Nephron (organoid): ENCODE data around the gene PTPRD.
A peak's percentile ranks its signal among the peaks of the same experiment; 100 is the strongest.

Experiments used
- H3K27ac Mint-ChIP-seq, 3 experiments: 2 replicates each; pipeline ENCODE4 v1.8.0; 2020; ENCODE audit warnings: mixed read lengths in 3 of 3, mild to moderate bottlenecking in 2 of 3, moderate library complexity in 1 of 3
- H3K27me3 Mint-ChIP-seq: 2 replicates; pipeline ENCODE4 v1.8.0; 2021; ENCODE audit warnings: low read depth, mild to moderate bottlenecking, moderate library complexity, mixed read lengths
- H3K36me3 Mint-ChIP-seq: 2 replicates; pipeline ENCODE4 v1.8.0; 2020; ENCODE audit warnings: low read depth, mixed read lengths
- H3K4me1 Mint-ChIP-seq: 2 replicates; pipeline ENCODE4 v1.8.0; 2020; ENCODE audit warnings: mixed read lengths
- H3K4me3 Mint-ChIP-seq, 3 experiments: 2 replicates each; pipeline ENCODE4 v1.8.0; 2020; ENCODE audit warnings: mild to moderate bottlenecking in 3 of 3, mixed read lengths in 3 of 3, moderate library complexity in 2 of 3
- H3K9me3 Mint-ChIP-seq: 2 replicates; pipeline ENCODE4 v1.8.0; 2020; ENCODE audit warnings: mixed read lengths
- CTCF ChIP-seq, 3 experiments: fragments of 200-600 bp; sonication (generic); IDR thresholded peaks; one replicate each; pipeline ENCODE4 v1.5.0; 2021; ENCODE audit warnings: antibody characterized with exemption in 3 of 3; ENCODE audit not compliant: unreplicated experiment in 3 of 3

Gene PTPRD

GRCh38 chr9:10212702-10213101 lies 400.1 kb downstream of the PTPRD start:
- no peaks in the 10 kb centered on the region for H3K4me1 Mint-ChIP-seq
- H3K27ac Mint-ChIP-seq: no peak overlapping the region
- H3K36me3 Mint-ChIP-seq: no peaks in the 10 kb centered on the region
- no peak for TF ChIP-seq CTCF (IDR thresholded peaks at IDR 0.05; ENCODE audit: unreplicated experiment in 3 of 3)
- no peaks in the 10 kb centered on the region for H3K27me3 Mint-ChIP-seq
- no peak overlapping the region for H3K4me3 Mint-ChIP-seq
- no peaks in the 10 kb centered on the region for H3K9me3 Mint-ChIP-seq

GRCh38 chr9:10208691-10209069 lies 404.1 kb downstream of the PTPRD start:
- no peaks in the 10 kb centered on the region for H3K36me3 Mint-ChIP-seq
- no peak for TF ChIP-seq CTCF (IDR thresholded peaks at IDR 0.05; ENCODE audit: unreplicated experiment in 3 of 3)

GRCh38 chr9:10204276-10204675 lies 408.5 kb downstream of the PTPRD start:
- Mint-ChIP-seq H3K27ac (no peak overlapping the region), H3K27me3 (no peaks in the 10 kb centered on the region), H3K4me3 (no peak overlapping the region), H3K4me1 (no peaks in the 10 kb centered on the region), H3K36me3 (no peaks in the 10 kb centered on the region), H3K9me3 (no peaks in the 10 kb centered on the region)
- TF ChIP-seq CTCF (IDR thresholded peaks at IDR 0.05; ENCODE audit: unreplicated experiment in 3 of 3): no peak

More at GRCh38 chr9:10208691-10209069, 404.1 kb downstream of the PTPRD start:
- H3K4me3 Mint-ChIP-seq: peak overlapping the region; percentile 8 to 86 (median 84)
- H3K4me1 Mint-ChIP-seq: no peaks in the 10 kb centered on the region
- H3K27ac Mint-ChIP-seq: no peak overlapping the region
- no peaks in the 10 kb centered on the region for H3K27me3 Mint-ChIP-seq
- H3K9me3 Mint-ChIP-seq: no peaks in the 10 kb centered on the region

GRCh38 chr9:10173561-10173960 lies 439.2 kb downstream of the PTPRD start:
- TF ChIP-seq CTCF (IDR thresholded peaks at IDR 0.05; ENCODE audit: unreplicated experiment in 3 of 3): no peak
- Mint-ChIP-seq H3K4me3 (no peak overlapping the region), H3K27ac (no peak overlapping the region), H3K27me3 (no peaks in the 10 kb centered on the region), H3K9me3 (no peaks in the 10 kb centered on the region), H3K4me1 (no peaks in the 10 kb centered on the region), H3K36me3 (no peaks in the 10 kb centered on the region)

GRCh38 chr9:10172476-10172875 lies 440.3 kb downstream of the PTPRD start:
- no peaks in the 10 kb centered on the region for H3K36me3 Mint-ChIP-seq
- no peaks in the 10 kb centered on the region for H3K27me3 Mint-ChIP-seq
- H3K4me1 Mint-ChIP-seq: no peaks in the 10 kb centered on the region
- no peak for TF ChIP-seq CTCF (IDR thresholded peaks at IDR 0.05; ENCODE audit: unreplicated experiment in 3 of 3)
- no peaks in the 10 kb centered on the region for H3K9me3 Mint-ChIP-seq
- H3K4me3 Mint-ChIP-seq: no peak overlapping the region
- H3K27ac Mint-ChIP-seq: no peak overlapping the region

GRCh38 chr9:10168241-10168640 lies 444.6 kb downstream of the PTPRD start:
- Mint-ChIP-seq H3K36me3 (no peaks in the 10 kb centered on the region), H3K4me3 (no peak overlapping the region), H3K27me3 (no peaks in the 10 kb centered on the region), H3K4me1 (no peaks in the 10 kb centered on the region), H3K27ac (no peak overlapping the region), H3K9me3 (no peaks in the 10 kb centered on the region)
- TF ChIP-seq CTCF (IDR thresholded peaks at IDR 0.05; ENCODE audit: unreplicated experiment in 3 of 3): no peak
